Measurements from ENCODE around the gene POU6F2. TPM values are rescaled to one million over a fixed set of nuclear protein-coding genes. Genes with fewer than 3 reads are reported as not detected.

Gene POU6F2
- total RNA-seq, 4 donors from 2014 or later: not detected

DNA sequence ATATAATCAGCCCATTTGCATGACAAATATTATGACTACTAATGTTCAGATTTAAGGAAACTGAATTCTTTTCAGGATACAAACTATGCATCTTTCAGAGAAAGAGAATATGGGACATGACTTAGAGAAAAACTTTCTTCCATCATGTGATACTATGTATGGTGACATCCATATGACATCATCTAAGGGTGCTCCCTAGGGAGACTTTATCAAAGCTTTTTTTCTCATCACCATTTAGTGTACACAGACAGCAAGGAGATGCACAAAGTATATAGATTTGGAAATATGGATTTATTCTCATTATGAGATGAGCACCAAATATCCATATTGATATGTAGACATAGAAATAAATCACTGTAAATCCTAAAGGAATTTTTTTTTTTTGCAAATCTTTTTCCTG lies 424.3 kb downstream of the POU6F2 start:
- Histone ChIP-seq H3K27ac (no peak overlapping the region), H3K4me3 (no peak overlapping the region), H3K27me3 (no peaks in the 10 kb centered on the region), H3K4me1 (no peaks in the 10 kb centered on the region), H3K9me3 (no peaks in the 10 kb centered on the region), H3K36me3 (no peaks in the 10 kb centered on the region)
- ATAC-seq (no peak), DNase-seq (no peak)
- TF ChIP-seq, protein P1, sequence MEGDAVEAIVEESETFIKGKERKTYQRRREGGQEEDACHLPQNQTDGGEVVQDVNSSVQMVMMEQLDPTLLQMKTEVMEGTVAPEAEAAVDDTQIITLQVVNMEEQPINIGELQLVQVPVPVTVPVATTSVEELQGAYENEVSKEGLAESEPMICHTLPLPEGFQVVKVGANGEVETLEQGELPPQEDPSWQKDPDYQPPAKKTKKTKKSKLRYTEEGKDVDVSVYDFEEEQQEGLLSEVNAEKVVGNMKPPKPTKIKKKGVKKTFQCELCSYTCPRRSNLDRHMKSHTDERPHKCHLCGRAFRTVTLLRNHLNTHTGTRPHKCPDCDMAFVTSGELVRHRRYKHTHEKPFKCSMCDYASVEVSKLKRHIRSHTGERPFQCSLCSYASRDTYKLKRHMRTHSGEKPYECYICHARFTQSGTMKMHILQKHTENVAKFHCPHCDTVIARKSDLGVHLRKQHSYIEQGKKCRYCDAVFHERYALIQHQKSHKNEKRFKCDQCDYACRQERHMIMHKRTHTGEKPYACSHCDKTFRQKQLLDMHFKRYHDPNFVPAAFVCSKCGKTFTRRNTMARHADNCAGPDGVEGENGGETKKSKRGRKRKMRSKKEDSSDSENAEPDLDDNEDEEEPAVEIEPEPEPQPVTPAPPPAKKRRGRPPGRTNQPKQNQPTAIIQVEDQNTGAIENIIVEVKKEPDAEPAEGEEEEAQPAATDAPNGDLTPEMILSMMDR (IDR thresholded peaks at IDR 0.05 in 4 of 5, conservative IDR thresholded peaks at IDR 0.05 in 1 of 5): no peak
- TF ChIP-seq POLR2A (IDR thresholded peaks at IDR 0.05): no peak
- intact Hi-C loops (cut with DNase I; ENCODE audit: low total_unique reads): no loop called here
- in situ Hi-C loops (cut with MboI; ENCODE audit: low sequenced_read_pairs in 4 of 4): no loop called here

DNA sequence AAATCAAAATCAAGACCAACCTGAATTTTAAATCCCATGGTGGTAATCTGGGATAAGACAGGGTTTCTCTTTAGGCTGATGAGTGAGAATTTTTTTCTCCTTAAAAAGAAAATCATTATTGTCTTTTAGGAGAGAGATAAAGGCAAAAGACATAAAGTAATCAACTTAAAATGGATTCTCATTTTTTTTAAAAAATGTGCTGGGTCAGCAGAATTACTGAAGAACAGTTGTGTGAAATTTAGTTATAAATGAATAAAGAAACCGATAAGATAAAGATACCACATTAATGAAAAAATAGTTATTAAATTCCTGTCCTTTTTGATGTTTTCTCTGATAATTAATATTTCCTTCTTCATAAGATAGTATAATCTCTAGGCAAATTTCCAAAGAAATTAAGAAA lies 427.2 kb downstream of the POU6F2 start:
- Histone ChIP-seq H3K4me3 (no peak overlapping the region), H3K4me1 (no peaks in the 10 kb centered on the region), H3K27ac (no peak overlapping the region), H3K36me3 (no peaks in the 10 kb centered on the region), H3K9me3 (no peaks in the 10 kb centered on the region), H3K27me3 (no peaks in the 10 kb centered on the region)
- in situ Hi-C loops (cut with MboI; ENCODE audit: low sequenced_read_pairs in 4 of 4) (no loop called here), intact Hi-C loops (cut with DNase I; ENCODE audit: low total_unique reads) (no loop called here)
- no peak for DNase-seq
- no peak for ATAC-seq
- TF ChIP-seq POLR2A (IDR thresholded peaks at IDR 0.05): no peak
- TF ChIP-seq, protein P1 (IDR thresholded peaks at IDR 0.05 in 4 of 5, conservative IDR thresholded peaks at IDR 0.05 in 1 of 5): no peak

DNA sequence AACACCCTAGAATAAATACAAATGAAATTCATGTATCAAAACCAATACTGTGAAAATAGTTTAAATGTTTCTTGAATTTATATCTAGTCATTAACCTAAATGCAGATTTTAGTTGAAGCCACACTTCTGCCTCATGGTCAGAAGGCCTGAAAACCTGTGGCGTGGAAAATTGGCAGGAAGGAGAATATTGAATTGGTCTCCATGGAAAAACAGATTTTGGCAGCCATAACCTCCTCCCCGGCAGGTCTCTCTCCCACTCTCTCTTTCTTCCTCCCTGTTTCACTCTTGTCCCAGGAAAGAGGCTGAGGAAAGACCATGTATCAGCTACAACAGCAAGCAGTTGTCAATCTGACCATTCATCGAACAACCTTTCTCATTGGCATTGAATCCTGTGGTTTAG lies 427.9 kb downstream of the POU6F2 start:
- in situ Hi-C loops (cut with MboI; ENCODE audit: low sequenced_read_pairs in 4 of 4): no loop called here
- no peak for ATAC-seq
- intact Hi-C loops (cut with DNase I; ENCODE audit: low total_unique reads): no loop called here
- H3K9me3 ChIP-seq: no peaks in the 10 kb centered on the region
- H3K4me3 ChIP-seq: no peak overlapping the region
- H3K27ac ChIP-seq: no peak overlapping the region
- DNase-seq: no peak
- TF ChIP-seq POLR2A (IDR thresholded peaks at IDR 0.05): no peak
- TF ChIP-seq, protein P1 (IDR thresholded peaks at IDR 0.05 in 4 of 5, conservative IDR thresholded peaks at IDR 0.05 in 1 of 5): no peak
- H3K36me3 ChIP-seq: no peaks in the 10 kb centered on the region
- no peaks in the 10 kb centered on the region for H3K27me3 ChIP-seq
- no peaks in the 10 kb centered on the region for H3K4me1 ChIP-seq

DNA sequence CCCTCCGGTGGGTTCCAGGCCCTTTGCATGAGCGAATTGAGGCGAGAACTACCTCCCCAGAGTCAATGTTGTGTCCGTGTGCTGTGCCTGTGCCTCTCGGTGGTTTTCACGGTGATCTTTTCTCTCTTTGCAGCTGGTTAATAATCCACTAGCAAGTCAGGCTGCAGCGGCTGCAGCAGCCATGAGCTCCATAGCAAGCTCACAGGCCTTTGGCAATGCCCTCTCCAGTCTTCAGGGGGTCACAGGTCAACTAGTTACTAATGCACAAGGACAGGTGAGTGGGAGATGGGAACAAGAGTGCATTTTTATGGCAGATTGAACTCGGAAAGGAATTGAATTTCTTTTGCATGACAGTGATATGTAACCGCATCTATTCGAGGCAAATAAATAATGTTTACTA lies 428.8 kb downstream of the POU6F2 start:
- no peaks in the 10 kb centered on the region for H3K27me3 ChIP-seq
- in situ Hi-C loops (cut with MboI; ENCODE audit: low sequenced_read_pairs in 4 of 4): no loop called here
- no peak overlapping the region for H3K4me3 ChIP-seq
- no peaks in the 10 kb centered on the region for H3K9me3 ChIP-seq
- no peaks in the 10 kb centered on the region for H3K4me1 ChIP-seq
- intact Hi-C loops (cut with DNase I; ENCODE audit: low total_unique reads): no loop called here
- no peak overlapping the region for H3K27ac ChIP-seq
- DNase-seq (no peak), ATAC-seq (no peak)
- TF ChIP-seq POLR2A (IDR thresholded peaks at IDR 0.05): no peak
- TF ChIP-seq, protein P1 (IDR thresholded peaks at IDR 0.05 in 4 of 5, conservative IDR thresholded peaks at IDR 0.05 in 1 of 5): no peak
- no peaks in the 10 kb centered on the region for H3K36me3 ChIP-seq

DNA sequence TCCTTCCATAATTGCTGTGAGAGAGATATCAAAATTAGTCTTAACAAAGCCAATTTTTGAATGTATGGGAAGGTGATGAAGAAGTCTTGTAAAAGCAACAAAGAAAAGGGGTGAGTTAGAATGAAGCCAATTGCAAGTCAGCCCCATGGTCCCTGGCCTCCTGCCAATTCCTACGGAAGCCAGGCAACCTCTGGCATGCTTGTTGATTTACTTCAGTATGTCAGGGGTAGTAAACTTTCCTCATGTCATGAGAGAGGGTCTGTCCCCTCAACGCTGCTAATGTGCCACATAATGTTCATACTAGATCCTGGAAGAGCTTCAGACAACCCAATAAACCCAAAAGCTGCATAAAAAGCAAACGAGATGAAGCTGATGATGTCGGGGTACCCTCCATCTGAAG lies 429.4 kb downstream of the POU6F2 start:
- ATAC-seq (no peak), DNase-seq (no peak)
- no peaks in the 10 kb centered on the region for H3K36me3 ChIP-seq
- TF ChIP-seq, protein P1 (IDR thresholded peaks at IDR 0.05 in 4 of 5, conservative IDR thresholded peaks at IDR 0.05 in 1 of 5): no peak
- no peak for TF ChIP-seq POLR2A (IDR thresholded peaks at IDR 0.05)
- no peaks in the 10 kb centered on the region for H3K9me3 ChIP-seq
- H3K27ac ChIP-seq: no peak overlapping the region
- intact Hi-C loops (cut with DNase I; ENCODE audit: low total_unique reads): no loop called here
- in situ Hi-C loops (cut with MboI; ENCODE audit: low sequenced_read_pairs in 4 of 4): no loop called here
- no peak overlapping the region for H3K4me3 ChIP-seq
- no peaks in the 10 kb centered on the region for H3K27me3 ChIP-seq
- no peaks in the 10 kb centered on the region for H3K4me1 ChIP-seq
